Measurements from ENCODE around the gene MASP1.

- TF ChIP-seq STAT1 (IDR thresholded peaks at IDR 0.05; ENCODE audit: unreplicated experiment) (no peak), CTCF (conservative IDR thresholded peaks at IDR 0.05; ENCODE audit: low read depth in 2 of 2) (no peak), EZH2 (IDR thresholded peaks at IDR 0.05; ENCODE audit: low read depth, unreplicated experiment) (no peak), REST (IDR thresholded peaks at IDR 0.05; ENCODE audit: unreplicated experiment) (no peak), JUNB (IDR thresholded peaks at IDR 0.05; ENCODE audit: unreplicated experiment) (no peak), ZNF114 (CRISPR knock-in tag; IDR thresholded peaks at IDR 0.05) (no peak), ETS1 (IDR thresholded peaks at IDR 0.05) (no peak), CREB1 (CRISPR knock-in tag; IDR thresholded peaks at IDR 0.05; ENCODE audit: low read depth) (no peak), EZH2phosphoT487 (IDR thresholded peaks at IDR 0.05; ENCODE audit: unreplicated experiment) (no peak), ZNF331 (CRISPR knock-in tag; IDR thresholded peaks at IDR 0.05; ENCODE audit: low read depth) (no peak), POLR2AphosphoS5 (IDR thresholded peaks at IDR 0.05; ENCODE audit: low read depth) (no peak), NANOG (IDR thresholded peaks at IDR 0.05; ENCODE audit: borderline replicate concordance) (no peak)
Observed at GRCh38 chr3:187212705-187213104, 78.8 kb downstream of the MASP1 start.
